Activated CD4-positive, alpha-beta T cell treated with anti-CD3 and anti-CD28 coated beads, Interleukin-2, Interleukin-4, amounts not matched to agents 100 ng/mL and 50 ng/mL, durations not matched to agents 16 hours and 8 hours (primary cell): ENCODE data around the gene CTRL.
"Not testable (repeated sequence)": the region's sequence is repeated elsewhere in the genome, so short reads cannot be mapped to it uniquely, and the experiment has no call there.

Experiments used
- DNase-seq: peaks from one replicate; pipeline ENCODE4 v3.0.0-alpha.2; 2020; ENCODE audit warnings: low spot score

CTRL gene

DNA sequence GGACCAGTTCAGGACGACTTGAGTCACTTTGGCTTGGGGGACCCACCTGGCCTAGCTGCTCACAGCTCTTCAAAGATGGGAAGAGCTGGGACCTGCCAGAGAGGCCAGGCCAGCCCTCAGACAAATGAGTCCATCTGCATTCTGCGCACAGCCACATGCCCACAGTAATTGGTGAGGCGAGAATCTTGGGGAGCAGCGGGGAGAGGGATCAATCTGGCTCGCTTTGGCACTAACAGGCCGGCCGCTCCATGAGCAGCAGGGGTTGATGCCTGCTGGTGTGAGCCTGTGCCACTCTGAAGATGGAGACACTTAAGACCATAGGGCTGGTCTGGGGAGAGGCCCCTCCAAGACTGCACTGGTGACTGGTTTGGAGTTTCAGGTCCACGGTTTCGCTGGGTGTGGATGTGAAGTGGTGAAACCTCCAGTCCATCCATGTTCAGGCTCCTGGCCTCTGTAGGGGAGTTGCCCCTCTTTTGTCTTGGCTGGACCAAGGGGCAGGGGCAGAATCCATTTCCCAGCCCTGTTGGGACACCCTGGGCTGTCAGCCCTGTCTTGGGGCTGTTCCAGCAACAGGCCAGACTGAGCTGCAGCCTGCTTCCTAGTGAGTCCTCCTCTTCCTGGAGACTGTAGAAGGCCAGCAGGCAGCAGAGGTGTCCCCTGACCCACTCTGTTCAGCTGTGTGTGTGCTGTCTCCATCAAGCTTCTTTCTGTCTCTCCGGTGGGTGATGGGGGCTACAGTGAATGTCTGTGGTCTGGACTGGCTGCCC lies 7.3 kb downstream of the CTRL start:
- DNase-seq = no peak

GRCh38 chr16:67923414-67924116 lies 8.1 kb downstream of the CTRL start:
- no peak for DNase-seq

- DNase-seq = no peak
Measured at GRCh38 chr16:67922740-67923139, 8.9 kb downstream of the CTRL start.

GRCh38 chr16:67922221-67922620 lies 9.4 kb downstream of the CTRL start:
- no peak for DNase-seq

DNA sequence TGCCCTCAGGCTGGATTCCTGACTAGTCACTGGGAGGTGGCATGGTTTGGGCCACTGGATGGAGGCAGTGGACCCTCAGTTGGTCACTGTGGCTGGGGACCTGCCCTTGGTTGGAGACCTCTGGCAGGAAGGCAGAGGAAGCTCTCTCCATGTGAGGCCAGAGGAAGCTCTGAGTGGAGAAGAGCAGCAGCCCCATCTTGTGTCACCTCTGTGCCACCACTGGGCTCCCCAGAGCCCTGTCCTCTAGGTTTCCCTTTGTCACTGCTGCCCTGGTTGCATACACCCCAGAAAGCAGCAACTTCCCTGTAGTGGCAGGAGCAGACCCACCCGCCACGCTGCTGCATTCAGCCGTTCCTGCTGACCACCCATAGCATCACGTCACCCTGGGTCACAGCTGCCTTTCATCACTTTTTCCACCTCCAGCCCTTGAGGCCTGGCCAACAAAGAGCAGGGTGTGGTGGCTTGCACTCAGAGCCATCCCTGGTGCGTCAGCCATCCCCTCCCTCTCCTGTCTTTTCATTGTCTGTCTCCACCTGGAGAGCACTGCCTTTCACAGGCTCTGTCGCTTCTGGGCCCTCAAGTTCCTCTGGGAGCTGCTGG lies 11.9 kb downstream of the CTRL start:
- no peak for DNase-seq

GRCh38 chr16:67917852-67918236 lies 13.8 kb downstream of the CTRL start:
- peak; percentile 83 for DNase-seq

DNA sequence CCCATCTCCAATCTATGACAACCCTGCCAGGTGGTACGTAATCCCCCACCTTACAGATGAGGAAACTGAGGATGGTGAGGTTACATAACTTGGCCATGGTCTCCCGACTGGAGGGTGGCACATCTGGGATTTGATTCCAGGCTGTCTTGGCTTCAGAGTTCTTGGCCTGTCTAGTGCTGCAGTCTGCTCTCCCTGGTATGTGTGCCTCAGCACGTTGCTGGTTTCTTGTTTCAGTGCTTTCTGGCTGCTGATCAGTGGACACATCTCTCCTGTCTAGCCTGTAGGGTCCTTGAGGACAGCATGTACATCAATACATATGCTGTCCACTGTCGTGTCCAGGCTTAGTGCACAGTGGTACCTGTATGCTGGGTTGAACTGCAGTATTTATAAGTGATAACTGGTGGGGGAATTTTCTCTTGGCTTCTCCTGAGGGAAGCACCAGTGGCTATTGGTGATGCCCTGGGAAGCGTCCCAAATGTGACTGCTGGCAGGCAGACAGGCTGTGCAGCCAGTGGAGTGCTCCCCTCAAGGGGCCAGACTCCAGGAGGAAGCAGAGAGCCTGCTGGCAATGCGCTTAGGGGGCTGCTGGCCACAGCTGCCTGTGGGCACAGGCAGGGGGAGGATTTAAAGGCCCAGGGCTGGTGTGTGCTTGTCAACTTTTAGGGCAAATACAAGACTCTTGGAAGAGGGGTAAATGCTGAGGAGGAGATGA lies 14.4 kb downstream of the CTRL start:
- no peak for DNase-seq

GRCh38 chr16:67915831-67916723 lies 15.6 kb downstream of the CTRL start:
- no peak for DNase-seq

DNA sequence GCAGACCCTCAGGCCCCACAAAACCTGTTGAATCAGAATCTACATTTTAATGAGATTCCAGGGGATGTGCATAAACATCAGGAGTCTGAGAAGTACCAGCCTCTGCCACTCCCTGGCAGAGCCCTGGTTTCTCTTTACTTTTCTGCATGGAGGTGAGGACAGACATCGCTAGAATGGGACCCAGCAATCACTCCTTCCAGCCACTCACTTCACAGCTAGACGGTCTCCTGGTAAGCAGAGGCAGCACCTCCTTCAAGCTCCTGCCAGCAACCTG lies 16.2 kb downstream of the CTRL start:
- not testable (repeated sequence) for DNase-seq

DNA sequence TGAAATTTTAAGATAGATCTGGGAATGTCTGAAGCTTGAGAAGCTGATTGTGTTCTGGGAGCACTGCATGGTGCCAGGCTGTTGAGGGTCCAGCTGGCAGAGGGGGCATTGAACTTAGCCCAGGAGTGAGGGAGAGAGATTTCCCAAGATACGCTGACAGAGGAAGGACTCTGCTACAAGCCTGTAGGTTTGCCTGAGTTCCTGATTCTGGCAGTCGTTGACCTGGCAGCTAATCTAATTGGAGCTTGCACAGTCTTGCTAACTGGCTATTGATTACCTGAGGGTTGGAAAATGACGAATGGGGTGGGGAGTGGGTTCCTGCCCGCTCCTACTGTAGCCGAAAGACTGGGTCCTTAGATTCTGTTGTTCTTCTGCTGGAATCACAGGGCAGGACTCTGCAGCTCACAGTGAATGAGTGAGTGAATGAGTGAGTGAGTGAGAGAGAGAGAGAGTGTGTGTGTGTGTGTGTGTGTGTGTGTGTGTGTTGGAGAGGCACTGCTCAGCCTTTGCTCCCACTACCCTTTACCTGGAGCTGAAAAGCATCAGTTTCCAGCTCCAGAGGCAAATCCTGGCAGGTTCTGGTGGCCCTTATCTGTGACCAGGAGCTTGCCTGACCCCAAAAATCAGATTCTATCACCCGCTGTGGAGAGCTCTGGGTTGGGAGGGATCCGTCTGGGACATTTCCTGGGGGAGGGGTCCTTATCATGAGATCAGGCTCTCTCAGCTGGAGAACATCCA lies 16.7 kb downstream of the CTRL start:
- DNase-seq = no peak

GRCh38 chr16:67910158-67910557 lies 21.5 kb downstream of the CTRL start:
- DNase-seq = peak; percentile 34

DNA sequence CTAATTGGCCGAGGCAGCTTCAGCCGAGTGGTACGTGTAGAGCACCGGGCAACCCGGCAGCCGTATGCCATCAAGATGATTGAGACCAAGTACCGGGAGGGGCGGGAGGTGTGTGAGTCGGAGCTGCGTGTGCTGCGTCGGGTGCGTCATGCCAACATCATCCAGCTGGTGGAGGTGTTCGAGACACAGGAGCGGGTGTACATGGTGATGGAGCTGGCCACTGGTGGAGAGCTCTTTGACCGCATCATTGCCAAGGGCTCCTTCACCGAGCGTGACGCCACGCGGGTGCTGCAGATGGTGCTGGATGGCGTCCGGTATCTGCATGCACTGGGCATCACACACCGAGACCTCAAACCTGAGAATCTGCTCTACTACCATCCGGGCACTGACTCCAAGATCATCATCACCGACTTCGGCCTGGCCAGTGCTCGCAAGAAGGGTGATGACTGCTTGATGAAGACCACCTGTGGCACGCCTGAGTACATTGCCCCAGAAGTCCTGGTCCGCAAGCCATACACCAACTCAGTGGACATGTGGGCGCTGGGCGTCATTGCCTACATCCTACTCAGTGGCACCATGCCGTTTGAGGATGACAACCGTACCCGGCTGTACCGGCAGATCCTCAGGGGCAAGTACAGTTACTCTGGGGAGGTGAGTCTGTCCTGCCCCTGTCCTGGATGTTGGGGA lies 22.5 kb downstream of the CTRL start:
- DNase-seq = no peak

GRCh38 chr16:67907397-67908180 lies 24.1 kb downstream of the CTRL start:
- DNase-seq = no peak

GRCh38 chr16:67902831-67903230 lies 28.8 kb downstream of the CTRL start:
- DNase-seq = no peak

DNA sequence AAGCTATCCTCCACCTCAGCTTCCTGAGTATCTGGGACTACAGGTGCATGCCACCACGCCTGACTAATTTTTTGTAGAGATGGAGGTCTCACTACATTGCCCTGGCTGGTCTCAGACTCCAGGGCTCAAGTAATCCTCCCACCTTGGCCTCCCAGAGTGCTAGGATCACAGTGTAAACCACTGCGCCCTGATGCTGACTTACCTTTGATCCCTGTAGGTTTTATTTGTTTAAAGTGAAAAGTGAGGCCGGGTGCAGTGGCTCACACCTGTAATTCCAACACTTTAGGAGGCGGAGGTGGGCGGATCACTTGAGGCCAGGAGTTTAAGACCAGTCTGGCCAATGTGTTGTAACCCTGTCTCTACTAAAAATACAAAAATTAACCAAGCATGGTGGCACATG lies 29.9 kb downstream of the CTRL start:
- no peak for DNase-seq

DNA sequence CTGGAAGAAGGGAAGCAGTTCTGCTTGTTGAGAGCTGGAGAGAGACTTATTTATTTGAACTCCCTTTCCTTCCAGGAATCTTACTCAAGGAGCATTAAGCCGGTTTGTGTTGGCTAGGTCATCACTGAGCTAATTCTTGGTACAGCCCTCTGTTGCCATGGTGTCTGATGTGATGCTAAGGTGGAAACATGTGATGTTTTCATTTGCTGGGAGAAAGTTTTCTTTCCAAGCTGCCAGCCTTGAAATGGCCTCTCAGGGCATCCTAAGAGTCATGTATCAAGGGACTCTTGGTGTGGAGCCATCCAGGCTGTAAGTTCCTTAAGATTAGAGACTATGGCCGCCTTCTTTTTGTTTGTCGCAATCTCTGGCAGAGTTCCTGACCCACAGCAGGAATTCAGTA lies 34.4 kb downstream of the CTRL start:
- no peak for DNase-seq

- no peak for DNase-seq
Measured at GRCh38 chr16:67893743-67894399, 37.8 kb downstream of the CTRL start.

GRCh38 chr16:67892899-67893742 lies 38.5 kb downstream of the CTRL start, which contains the start of gene PSKH1:
TSS of gene PSKH1 (plus strand) at chr16:67893254. CDS start at chr16:67908750, 15,496 bp downstream.
- DNase-seq = peak; percentile 97
